Osteoblast (primary cell): ENCODE measurements around the gene ZNF777. TPM values are rescaled to one million over a fixed set of nuclear protein-coding genes. Genes with fewer than 3 reads are reported as not detected.

ENCODE experiments used
- DNase-seq: peaks from one replicate; pipeline ENCODE4 v3.0.0; 2011; ENCODE audit warnings: low spot score, mixed read lengths; ENCODE audit not compliant: insufficient read length; ENCODE audit errors: missing footprints
- H2AFZ ChIP-seq: 2 replicates; pipeline ENCODE4 v1.6.0; 2011; ENCODE audit warnings: mild to moderate bottlenecking, low read length
- H3K27ac ChIP-seq: 2 replicates; pipeline ENCODE4 v1.5.1; 2011; ENCODE audit warnings: mild to moderate bottlenecking, low read depth, low read length, moderate library complexity
- H3K27me3 ChIP-seq: 2 replicates; pipeline ENCODE4 v1.6.0; 2012; ENCODE audit warnings: mild to moderate bottlenecking, control low read depth, inconsistent platforms, low read length, moderate library complexity; ENCODE audit not compliant: insufficient read depth
- H3K36me3 ChIP-seq: 2 replicates; pipeline ENCODE4 v1.5.1; 2011; ENCODE audit warnings: mild to moderate bottlenecking, low read length, control low read depth, moderate library complexity; ENCODE audit not compliant: insufficient read depth
- H3K4me1 ChIP-seq: 2 replicates; pipeline ENCODE4 v1.5.1; 2011; ENCODE audit warnings: mild to moderate bottlenecking, low read length, control low read depth, moderate library complexity; ENCODE audit not compliant: insufficient read depth
- H3K4me2 ChIP-seq: 2 replicates; pipeline ENCODE4 v1.6.0; 2011; ENCODE audit warnings: mild to moderate bottlenecking, low read length; ENCODE audit not compliant: insufficient read depth
- H3K4me3 ChIP-seq: fragments of 200-600 bp; sonication (generic); 3 replicates; pipeline ENCODE4 v1.5.1; 2012; ENCODE audit warnings: mild to moderate bottlenecking, low read length, inconsistent platforms; ENCODE audit not compliant: insufficient read depth
- H3K79me2 ChIP-seq: 2 replicates; pipeline ENCODE4 v1.6.0; 2012; ENCODE audit warnings: mild to moderate bottlenecking, low read length, control low read depth, inconsistent platforms; ENCODE audit not compliant: insufficient read depth
- H3K9me3 ChIP-seq: 2 replicates; pipeline ENCODE4 v1.5.1; 2011; ENCODE audit warnings: low read depth, low read length, control low read depth
- H4K20me1 ChIP-seq: 2 replicates; pipeline ENCODE4 v1.6.0; 2012; ENCODE audit warnings: mild to moderate bottlenecking, low read length, control low read depth; ENCODE audit not compliant: insufficient read depth
- CTCF ChIP-seq: IDR thresholded peaks from 2 replicates; pipeline ENCODE4 v1.5.1; 2011; ENCODE audit warnings: mild to moderate bottlenecking, low read depth, low read length, moderate library complexity; ENCODE audit errors: extremely low read depth
- total RNA-seq: library from RNA; depleted of rRNA; stranded (reverse); fragments of >200 nt; gene quantifications from 2 replicates; pipeline ENCODE4 v1.2.3, GENCODE V29; 2012

ZNF777 gene
- total RNA-seq, 1 donor, result 7.6 TPM

DNA sequence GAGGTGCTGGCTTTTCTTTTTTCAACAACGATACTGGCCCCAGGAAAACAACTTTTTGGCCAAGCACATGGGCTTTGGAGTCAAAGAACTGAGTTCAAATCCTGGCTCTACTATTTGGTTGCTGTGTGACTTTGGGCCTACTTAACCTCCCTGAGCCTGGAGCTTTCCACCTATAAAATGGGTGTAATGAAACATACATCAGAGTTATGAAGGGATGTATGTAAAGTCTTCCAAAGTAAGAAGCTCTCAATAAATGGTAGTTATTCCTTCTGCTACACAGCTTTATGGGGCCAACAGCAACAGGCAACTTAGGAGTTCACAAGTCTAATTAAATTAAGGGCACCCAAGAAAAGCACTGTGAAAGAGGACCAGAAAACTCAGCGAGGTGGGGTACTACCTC lies 33.0 kb downstream of the ZNF777 start:
- no peaks in the 10 kb centered on the region for H3K4me1 ChIP-seq
- no peak overlapping the region for H3K4me3 ChIP-seq
- H3K27me3 ChIP-seq, result no peaks in the 10 kb centered on the region
- H3K9me3 ChIP-seq, result no peaks in the 10 kb centered on the region
- TF ChIP-seq CTCF, result no peak
- H4K20me1 ChIP-seq, result no peaks in the 10 kb centered on the region
- H3K36me3 ChIP-seq, result peaks cover 5% of the 10 kb centered on the region
- DNase-seq, result peak; percentile 72
- no peak overlapping the region for H3K27ac ChIP-seq
- H3K4me2 ChIP-seq, result no peak overlapping the region
- H2AFZ ChIP-seq, result no peak overlapping the region
- H3K79me2 ChIP-seq, result no peaks in the 10 kb centered on the region

DNA sequence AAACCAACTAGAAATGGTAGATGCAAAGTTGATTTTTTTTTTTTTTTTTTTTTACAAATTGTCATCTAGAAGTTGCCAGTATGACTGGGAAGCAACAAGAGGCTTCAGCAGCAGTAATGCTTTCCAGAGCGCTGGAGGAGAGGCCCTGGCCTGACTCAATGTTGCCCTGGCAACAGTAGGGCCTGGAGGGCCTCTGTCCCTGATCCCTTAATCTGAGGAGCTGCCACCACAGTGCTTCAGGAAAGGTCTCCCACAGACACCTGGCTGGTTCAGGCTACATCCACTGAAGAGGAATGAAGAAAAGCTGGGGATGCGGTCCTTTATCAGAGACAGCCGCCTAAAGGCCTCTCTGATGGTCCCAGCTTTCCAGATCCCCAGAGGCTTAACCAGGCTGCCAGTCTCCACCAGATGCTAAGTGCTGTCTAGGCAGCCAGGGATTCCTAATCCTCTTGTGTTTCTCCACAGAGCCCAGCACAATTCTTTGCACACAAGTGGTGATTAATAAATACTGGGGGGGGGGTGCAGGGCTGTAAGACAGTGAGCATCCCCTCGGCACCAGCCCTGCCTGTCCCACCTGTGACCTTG lies 33.7 kb downstream of the ZNF777 start:
- DNase-seq, result no peak
- H3K27me3 ChIP-seq, result no peaks in the 10 kb centered on the region
- no peak for TF ChIP-seq CTCF
- no peak overlapping the region for H3K4me2 ChIP-seq
- H3K36me3 ChIP-seq, result peaks cover 3% of the 10 kb centered on the region
- H3K4me3 ChIP-seq, result no peak overlapping the region
- no peaks in the 10 kb centered on the region for H3K9me3 ChIP-seq
- no peak overlapping the region for H3K27ac ChIP-seq
- no peak overlapping the region for H2AFZ ChIP-seq
- no peaks in the 10 kb centered on the region for H4K20me1 ChIP-seq
- no peaks in the 10 kb centered on the region for H3K4me1 ChIP-seq
- H3K79me2 ChIP-seq, result no peaks in the 10 kb centered on the region

GRCh38 chr7:149423449-149424110 lies 37.3 kb downstream of the ZNF777 start:
- H3K4me2 ChIP-seq, result peak overlapping the region; percentile 79
- peak overlapping the region; percentile 70 for H3K4me3 ChIP-seq
- H3K79me2 ChIP-seq, result no peaks in the 10 kb centered on the region
- no peaks in the 10 kb centered on the region for H4K20me1 ChIP-seq
- no peaks in the 10 kb centered on the region for H3K27me3 ChIP-seq
- no peaks in the 10 kb centered on the region for H3K36me3 ChIP-seq
- DNase-seq, result peak; percentile 69
- TF ChIP-seq CTCF, result no peak
- H3K4me1 ChIP-seq, result no peaks in the 10 kb centered on the region
- no peak overlapping the region for H3K27ac ChIP-seq
- H3K9me3 ChIP-seq, result no peaks in the 10 kb centered on the region
- peak overlapping the region; percentile 89 for H2AFZ ChIP-seq

DNA sequence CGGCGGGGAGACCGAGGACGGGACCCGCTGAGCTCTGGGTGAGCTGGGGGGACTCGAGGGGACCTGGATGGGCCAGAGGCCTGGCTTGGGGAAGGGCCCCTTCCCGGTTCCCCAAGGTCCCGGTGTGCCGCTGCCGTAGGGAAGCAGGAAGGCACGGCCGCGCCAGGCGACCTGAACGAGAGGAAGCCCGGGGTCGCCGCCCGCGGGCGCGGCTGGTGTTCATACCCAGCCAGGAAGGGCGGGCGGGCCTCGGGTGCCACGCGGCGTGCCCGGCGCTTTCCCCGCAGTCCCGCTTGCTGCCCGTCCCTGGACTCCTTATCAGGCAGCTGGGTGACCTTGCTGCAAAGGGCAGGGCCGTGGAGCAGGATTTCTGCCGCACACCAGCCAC lies 38.0 kb downstream of the ZNF777 start:
- Histone ChIP-seq H3K27ac (no peak overlapping the region), H3K9me3 (no peaks in the 10 kb centered on the region), H3K4me1 (no peaks in the 10 kb centered on the region), H3K4me3 (peak overlapping the region; percentile 70), H3K36me3 (no peaks in the 10 kb centered on the region), H3K27me3 (no peaks in the 10 kb centered on the region), H3K79me2 (no peaks in the 10 kb centered on the region), H4K20me1 (no peaks in the 10 kb centered on the region), H3K4me2 (peak overlapping the region; percentile 79), H2AFZ (peak overlapping the region; percentile 89)
- peak; percentile 72 for DNase-seq
- no peak for TF ChIP-seq CTCF
